ENCODE results near the gene KCNJ9.

Gene KCNJ9

DNA sequence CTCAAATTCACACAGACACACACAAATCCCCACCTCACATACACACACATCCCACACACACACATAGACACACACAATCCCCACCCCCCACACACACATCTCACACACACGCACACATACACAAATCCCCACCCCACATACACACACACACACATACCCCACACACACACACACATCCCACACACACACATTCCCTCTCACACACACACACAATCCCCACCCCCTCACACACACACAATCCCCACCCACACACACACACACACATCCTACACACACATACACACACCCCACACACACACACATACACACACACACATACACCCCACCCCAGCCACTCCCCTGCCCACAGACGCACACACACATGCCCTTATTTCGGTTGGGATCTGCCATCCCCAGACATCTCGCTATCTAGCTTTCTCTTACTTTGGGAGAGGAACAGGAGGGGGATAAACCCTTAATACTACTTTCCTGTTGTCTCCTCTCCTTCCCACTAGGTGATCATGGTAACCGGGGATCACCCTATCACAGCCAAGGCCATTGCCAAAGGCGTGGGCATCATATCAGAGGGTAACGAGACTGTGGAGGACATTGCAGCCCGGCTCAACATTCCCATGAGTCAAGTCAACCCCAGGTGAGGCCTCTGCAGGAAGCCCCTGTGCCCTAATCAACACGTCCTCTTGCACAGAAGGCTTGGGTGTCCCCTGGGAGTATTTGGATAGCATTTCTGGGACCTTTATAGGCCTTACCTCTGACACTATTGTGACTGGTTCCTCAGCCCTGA lies 52.8 kb downstream of the KCNJ9 start:
- Histone ChIP-seq H3K27ac (ENCODE audit: poor library complexity, severe bottlenecking) (no peak overlapping the region), H3K9me3 (ENCODE audit: severe bottlenecking) (no peaks in the 10 kb centered on the region), H3K27me3 (ENCODE audit: insufficient read depth, poor library complexity, severe bottlenecking) (no peaks in the 10 kb centered on the region), H3K4me3 (ENCODE audit: severe bottlenecking) (no peak overlapping the region), H3K36me3 (ENCODE audit: low read depth) (no peaks in the 10 kb centered on the region), H3K4me1 (ENCODE audit: insufficient read depth, poor library complexity, severe bottlenecking) (no peaks in the 10 kb centered on the region)
- no peak for ATAC-seq (ENCODE audit: low read depth)
- DNase-seq (ENCODE audit: low spot score), result no peak
- TF ChIP-seq, protein P1, sequence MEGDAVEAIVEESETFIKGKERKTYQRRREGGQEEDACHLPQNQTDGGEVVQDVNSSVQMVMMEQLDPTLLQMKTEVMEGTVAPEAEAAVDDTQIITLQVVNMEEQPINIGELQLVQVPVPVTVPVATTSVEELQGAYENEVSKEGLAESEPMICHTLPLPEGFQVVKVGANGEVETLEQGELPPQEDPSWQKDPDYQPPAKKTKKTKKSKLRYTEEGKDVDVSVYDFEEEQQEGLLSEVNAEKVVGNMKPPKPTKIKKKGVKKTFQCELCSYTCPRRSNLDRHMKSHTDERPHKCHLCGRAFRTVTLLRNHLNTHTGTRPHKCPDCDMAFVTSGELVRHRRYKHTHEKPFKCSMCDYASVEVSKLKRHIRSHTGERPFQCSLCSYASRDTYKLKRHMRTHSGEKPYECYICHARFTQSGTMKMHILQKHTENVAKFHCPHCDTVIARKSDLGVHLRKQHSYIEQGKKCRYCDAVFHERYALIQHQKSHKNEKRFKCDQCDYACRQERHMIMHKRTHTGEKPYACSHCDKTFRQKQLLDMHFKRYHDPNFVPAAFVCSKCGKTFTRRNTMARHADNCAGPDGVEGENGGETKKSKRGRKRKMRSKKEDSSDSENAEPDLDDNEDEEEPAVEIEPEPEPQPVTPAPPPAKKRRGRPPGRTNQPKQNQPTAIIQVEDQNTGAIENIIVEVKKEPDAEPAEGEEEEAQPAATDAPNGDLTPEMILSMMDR (IDR thresholded peaks at IDR 0.05; ENCODE audit: poor library complexity, severe bottlenecking), result no peak

DNA sequence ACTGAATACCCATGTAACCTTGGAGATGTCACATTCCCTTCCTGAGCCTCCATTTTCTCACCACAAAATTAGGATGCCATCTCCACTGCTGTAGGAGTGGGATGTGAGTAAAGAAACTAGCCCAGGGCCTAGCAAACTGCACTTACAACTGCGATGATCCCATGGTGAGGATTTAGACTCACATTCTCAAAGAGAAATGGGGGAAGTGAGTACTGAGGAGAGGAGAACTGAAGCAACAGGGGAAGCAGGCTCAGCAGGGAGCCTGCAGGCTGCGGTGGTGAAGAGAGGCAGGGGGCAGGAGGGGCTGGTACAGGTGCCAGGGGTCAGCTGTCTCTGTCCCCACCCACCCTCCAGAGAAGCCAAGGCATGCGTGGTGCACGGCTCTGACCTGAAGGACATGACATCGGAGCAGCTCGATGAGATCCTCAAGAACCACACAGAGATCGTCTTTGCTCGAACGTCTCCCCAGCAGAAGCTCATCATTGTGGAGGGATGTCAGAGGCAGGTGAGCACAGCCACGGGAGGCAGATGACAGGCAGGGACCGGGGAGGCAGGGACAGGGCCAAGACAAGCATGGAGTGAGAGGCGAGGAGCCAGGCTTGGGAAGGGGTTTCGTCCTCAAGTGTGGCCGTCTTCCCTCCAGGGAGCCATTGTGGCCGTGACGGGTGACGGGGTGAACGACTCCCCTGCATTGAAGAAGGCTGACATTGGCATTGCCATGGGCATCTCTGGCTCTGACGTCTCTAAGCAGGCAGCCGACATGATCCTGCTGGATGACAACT lies 53.6 kb downstream of the KCNJ9 start:
- Histone ChIP-seq H3K9me3 (ENCODE audit: severe bottlenecking) (no peaks in the 10 kb centered on the region), H3K27ac (ENCODE audit: poor library complexity, severe bottlenecking) (no peak overlapping the region), H3K4me1 (ENCODE audit: insufficient read depth, poor library complexity, severe bottlenecking) (no peaks in the 10 kb centered on the region), H3K36me3 (ENCODE audit: low read depth) (no peaks in the 10 kb centered on the region), H3K4me3 (ENCODE audit: severe bottlenecking) (no peak overlapping the region), H3K27me3 (ENCODE audit: insufficient read depth, poor library complexity, severe bottlenecking) (no peaks in the 10 kb centered on the region)
- TF ChIP-seq, protein P1 (IDR thresholded peaks at IDR 0.05; ENCODE audit: poor library complexity, severe bottlenecking), result no peak
- DNase-seq (ENCODE audit: low spot score), result no peak
- no peak for ATAC-seq (ENCODE audit: low read depth)

DNA sequence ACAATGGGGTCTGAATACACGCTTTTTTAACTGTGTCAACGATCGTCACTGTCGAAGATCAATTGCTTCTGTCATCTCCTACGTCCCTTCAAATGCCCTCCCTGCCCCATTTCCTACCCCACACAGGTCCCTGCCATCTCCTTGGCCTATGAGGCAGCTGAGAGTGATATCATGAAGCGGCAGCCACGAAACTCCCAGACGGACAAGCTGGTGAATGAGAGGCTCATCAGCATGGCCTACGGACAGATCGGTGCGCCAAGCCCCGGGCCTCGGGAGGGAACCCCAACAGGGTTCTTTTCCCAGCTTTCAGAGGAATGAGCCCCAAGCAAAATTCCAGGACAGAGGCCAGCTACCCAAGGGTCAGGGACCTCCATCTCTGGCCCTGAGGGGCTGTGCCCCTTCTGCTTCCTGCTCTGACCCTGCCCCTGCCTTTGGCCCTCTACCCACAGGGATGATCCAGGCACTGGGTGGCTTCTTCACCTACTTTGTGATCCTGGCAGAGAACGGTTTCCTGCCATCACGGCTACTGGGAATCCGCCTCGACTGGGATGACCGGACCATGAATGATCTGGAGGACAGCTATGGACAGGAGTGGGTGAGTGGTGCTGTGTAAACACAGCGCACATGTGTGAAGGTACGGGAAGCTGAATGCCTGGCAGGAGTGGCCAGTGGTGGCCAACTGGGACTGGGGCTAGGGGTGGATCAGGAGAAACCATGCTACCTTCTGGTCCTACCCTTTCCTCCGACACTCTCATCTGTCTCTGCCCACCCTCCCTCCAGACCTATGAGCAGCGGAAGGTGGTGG lies 55.0 kb downstream of the KCNJ9 start:
- Histone ChIP-seq H3K4me3 (ENCODE audit: severe bottlenecking) (no peak overlapping the region), H3K27ac (ENCODE audit: poor library complexity, severe bottlenecking) (no peak overlapping the region), H3K27me3 (ENCODE audit: insufficient read depth, poor library complexity, severe bottlenecking) (no peaks in the 10 kb centered on the region), H3K9me3 (ENCODE audit: severe bottlenecking) (no peaks in the 10 kb centered on the region), H3K36me3 (ENCODE audit: low read depth) (no peaks in the 10 kb centered on the region), H3K4me1 (ENCODE audit: insufficient read depth, poor library complexity, severe bottlenecking) (no peaks in the 10 kb centered on the region)
- ATAC-seq (ENCODE audit: low read depth) (no peak), DNase-seq (ENCODE audit: low spot score) (no peak)
- TF ChIP-seq, protein P1 (IDR thresholded peaks at IDR 0.05; ENCODE audit: poor library complexity, severe bottlenecking), result no peak

DNA sequence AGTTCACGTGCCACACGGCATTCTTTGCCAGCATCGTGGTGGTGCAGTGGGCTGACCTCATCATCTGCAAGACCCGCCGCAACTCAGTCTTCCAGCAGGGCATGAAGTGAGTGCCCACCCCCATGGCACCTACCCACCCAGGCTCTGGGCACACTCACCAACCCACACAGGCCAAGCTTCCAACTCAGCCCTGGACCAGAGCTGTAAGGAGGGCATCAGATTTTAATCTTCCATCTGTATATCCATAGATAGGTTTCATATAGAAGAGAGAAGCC lies 55.5 kb downstream of the KCNJ9 start:
- Histone ChIP-seq H3K4me1 (ENCODE audit: insufficient read depth, poor library complexity, severe bottlenecking) (no peaks in the 10 kb centered on the region), H3K36me3 (ENCODE audit: low read depth) (no peaks in the 10 kb centered on the region), H3K27me3 (ENCODE audit: insufficient read depth, poor library complexity, severe bottlenecking) (no peaks in the 10 kb centered on the region), H3K4me3 (ENCODE audit: severe bottlenecking) (no peak overlapping the region), H3K9me3 (ENCODE audit: severe bottlenecking) (no peaks in the 10 kb centered on the region), H3K27ac (ENCODE audit: poor library complexity, severe bottlenecking) (no peak overlapping the region)
- TF ChIP-seq, protein P1 (IDR thresholded peaks at IDR 0.05; ENCODE audit: poor library complexity, severe bottlenecking), result no peak
- DNase-seq (ENCODE audit: low spot score), result no peak
- ATAC-seq (ENCODE audit: low read depth), result no peak

Data from RWPE2 (cell line).